Measurements from ENCODE around the gene CNPY1.

The CNPY1 gene

GRCh38 chr7:155558351-155558750 is 12.0 kb upstream of the CNPY1 start:
- DNase-seq, result no peak

- no peak for DNase-seq
These were observed 11.4 kb upstream of the CNPY1 start for GRCh38 chr7:155557778-155558177.

- DNase-seq, result no peak
These were observed 10.4 kb upstream of the CNPY1 start for GRCh38 chr7:155556763-155557162.

GRCh38 chr7:155555116-155555695 is 8.8 kb upstream of the CNPY1 start:
- no peak for DNase-seq

- no peak for DNase-seq
These were observed 7.5 kb upstream of the CNPY1 start for GRCh38 chr7:155553871-155554270.

DNA sequence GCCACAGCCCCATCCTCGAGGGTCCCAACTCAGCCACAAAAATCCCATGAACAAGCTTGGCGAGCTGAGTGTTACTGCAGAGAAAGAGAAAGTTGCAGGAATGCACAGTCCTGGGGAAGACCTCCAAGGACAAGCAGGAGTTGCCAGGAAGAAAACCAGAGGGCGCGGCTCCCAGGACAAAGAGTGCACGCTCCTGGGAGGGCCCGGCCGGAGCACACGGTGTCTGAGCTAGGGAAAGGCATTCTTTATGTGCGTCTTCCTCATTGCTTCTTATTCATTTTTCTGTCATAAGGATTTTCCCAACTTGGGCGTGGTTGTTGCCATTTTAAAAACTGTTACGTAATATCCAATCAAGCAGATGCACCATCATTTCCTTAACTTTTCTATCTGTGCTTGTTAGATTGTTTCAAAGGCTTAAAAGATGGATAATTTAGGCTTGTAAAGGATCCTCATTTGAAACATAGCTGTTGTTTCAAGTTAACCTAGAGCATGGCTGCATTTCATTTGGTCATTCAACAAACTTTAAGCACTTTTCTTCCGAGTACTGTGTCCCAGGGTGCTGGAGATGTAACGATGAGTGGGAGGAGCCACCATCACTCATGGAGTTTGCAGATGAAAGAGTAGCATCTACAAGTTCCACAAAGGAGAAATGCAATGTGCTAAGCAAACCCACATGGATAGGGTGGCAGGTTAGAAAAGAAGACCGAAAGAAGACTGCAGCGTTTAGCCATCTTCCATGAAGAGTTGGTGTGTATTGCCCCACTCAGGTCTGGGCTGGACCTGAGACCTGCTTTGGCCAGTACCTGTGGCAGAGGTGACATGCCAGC is 5.6 kb upstream of the CNPY1 start:
- no peak for DNase-seq

DNA sequence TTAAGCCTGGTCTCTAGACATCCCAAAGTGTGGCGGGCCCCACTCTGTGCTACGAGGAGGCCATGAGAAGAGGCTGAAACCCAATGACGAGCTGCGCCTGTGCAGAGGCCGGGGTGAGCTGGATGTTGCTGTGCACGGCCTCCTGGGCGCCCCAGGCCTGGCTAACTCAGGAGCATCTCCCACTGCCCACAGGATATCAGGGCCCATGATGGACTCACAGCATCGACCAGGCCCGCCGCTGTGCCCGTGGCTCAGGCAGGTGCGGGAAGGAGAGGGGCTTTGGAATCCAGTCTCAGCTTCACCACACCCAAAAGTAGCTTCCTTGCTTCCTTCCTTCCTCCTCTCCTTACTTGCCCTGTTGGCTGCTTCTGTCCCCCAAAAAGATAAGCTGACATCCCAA is 4.6 kb upstream of the CNPY1 start:
- no peak for DNase-seq

DNA sequence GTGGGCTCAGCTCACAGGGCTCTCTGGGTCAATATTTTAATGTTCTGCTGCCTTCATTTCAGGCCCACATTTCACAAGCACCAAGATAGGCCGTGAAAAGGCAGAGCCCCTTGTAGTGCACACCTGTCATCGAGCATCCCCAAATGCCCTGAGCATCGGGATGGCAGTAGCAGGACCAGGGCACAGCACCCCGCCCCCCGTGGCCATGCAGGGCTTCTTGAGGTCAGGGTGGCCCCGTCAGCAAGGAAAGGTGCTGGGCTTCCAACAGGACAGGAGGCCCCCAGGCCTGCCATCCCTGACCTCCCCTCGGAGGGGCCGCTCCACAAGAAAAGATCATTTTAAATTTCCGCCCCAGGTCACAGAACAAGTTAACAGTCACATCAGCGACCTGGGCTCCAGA is 2.9 kb upstream of the CNPY1 start:
- DNase-seq, result no peak

GRCh38 chr7:155547161-155547791 is 917 bp upstream of the CNPY1 start:
- DNase-seq, result no peak

- DNase-seq, result no peak
These were observed 1.0 kb downstream of the CNPY1 start for GRCh38 chr7:155545348-155545747.

GRCh38 chr7:155544485-155544884 is 1.9 kb downstream of the CNPY1 start:
- no peak for DNase-seq

DNA sequence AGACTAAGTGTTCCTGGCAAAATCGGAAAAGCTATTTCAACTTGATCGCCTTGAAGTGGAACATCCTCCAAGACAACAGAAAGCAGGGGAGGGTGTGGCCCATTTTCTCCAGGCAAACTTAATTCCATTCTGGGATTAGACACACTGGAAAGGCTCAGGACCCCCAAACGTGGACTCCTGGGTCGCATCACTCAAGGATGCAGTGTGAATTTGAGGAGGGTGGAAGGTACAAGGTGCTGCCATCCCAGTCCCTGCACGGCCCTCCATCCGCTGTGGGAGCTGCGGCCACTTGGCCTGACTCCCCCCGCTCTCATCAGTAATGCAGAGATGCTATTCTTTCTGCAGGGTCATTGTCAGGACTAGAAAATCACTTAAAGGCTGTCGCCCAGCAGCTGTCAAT is 2.4 kb downstream of the CNPY1 start:
- DNase-seq, result no peak

DNA sequence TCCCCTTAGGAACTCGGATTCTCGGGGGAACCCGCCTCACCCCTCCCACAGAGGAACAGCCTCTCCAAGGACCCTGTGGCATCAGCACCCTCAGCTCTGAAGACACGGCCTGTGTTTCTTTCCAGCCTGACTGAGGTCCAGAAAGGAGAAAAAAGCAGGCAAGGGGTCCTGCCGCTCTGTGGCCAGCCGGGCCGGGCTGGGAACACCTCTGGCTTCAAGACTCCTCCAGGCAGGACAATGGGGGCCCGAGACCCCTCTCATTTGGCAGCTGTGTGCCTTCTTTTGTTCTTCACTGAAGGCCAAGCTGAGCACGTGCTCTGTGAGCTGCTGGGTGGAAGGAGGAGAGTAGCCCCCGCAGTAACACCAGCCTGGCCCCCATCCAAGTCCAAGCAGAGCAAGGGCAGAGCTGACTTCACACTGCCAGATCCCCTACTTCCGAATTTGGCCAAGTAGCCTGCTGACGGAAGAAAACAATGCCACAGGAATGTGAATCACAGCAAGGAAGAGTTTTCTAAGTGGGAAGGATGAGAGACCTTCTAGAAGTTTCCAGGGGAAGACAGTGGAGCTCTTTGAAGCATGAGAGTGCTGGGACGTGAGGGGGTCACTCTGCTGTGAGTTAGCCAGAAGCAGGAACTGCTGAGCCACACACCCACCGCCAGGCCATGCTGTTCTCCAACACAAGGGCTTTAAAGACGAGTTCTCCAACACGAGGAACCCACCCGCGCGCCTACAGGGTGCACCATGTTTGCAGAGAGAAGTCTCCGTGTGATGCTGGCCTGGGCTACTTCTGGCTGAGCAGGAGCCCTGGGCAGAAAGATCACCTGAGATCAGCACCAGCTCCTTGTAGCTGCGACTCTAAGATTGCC is 3.1 kb downstream of the CNPY1 start:
- DNase-seq, result no peak

- DNase-seq, result no peak
These were observed 4.2 kb downstream of the CNPY1 start for GRCh38 chr7:155541986-155542675.

- no peak for DNase-seq
These were observed 5.8 kb downstream of the CNPY1 start for GRCh38 chr7:155540553-155540952.

DNA sequence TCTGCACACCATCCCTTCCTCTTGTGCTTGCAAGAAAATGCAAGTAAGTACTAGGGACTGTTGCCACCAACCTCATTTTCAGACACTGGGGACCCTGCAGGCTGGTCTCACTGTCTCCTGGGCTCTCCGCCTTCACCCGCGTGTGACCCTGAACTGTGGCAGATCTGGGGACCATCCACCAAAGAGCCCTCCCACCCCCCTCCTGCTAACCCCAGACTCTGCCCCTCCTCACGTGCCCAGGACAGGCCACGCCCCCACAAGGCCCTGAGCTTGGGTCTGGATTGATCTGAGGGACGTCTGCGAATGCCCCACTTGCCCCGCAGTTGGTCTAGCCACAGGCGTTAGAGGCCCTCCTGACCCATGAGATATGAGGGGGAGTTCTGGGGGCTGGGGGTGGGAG is 8.1 kb downstream of the CNPY1 start:
- DNase-seq, result no peak

DNA sequence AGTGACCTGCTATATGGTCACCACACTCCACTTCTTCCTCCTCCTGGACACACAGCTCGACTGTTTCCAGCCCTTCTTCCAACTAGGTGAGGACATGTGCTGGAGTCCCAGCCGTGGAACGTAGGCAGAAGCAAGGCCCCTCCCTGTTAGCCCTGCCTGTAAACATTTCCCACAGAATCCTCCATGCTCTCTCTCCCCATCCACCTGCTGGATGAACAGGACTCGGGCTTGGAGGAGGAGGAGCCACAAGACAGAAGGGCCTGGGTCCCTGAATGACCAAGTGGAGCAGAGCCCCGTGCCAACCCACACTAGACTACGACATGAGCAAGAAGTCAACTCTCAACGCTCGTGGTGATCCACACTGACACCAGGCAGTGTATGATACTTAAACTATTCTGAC is 9.9 kb downstream of the CNPY1 start:
- DNase-seq, result no peak

DNA sequence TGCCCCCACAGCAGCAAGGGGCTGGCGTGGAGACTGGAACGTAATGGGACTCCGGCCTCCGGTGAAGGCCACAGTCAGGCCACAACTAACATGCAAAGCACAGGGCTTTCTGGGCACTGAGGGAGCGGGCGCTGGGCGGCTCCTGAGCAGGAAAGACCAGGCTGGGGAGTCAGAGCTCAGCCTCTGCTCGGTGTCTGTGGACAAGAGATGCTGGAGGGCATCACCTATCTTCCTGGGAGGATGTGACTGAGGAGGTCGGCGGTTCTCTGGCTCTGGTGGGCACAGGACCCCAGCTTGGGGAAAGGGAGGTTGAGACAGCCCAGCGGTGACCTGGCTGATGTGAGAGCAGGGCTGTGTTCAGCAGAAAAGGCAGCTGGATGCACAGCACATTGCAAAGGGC is 11.7 kb downstream of the CNPY1 start:
- no peak for DNase-seq

GRCh38 chr7:155533827-155534690 is 12.3 kb downstream of the CNPY1 start:
- no peak for DNase-seq

- no peak for DNase-seq
These were observed 13.1 kb downstream of the CNPY1 start for GRCh38 chr7:155533120-155533826.

DNA sequence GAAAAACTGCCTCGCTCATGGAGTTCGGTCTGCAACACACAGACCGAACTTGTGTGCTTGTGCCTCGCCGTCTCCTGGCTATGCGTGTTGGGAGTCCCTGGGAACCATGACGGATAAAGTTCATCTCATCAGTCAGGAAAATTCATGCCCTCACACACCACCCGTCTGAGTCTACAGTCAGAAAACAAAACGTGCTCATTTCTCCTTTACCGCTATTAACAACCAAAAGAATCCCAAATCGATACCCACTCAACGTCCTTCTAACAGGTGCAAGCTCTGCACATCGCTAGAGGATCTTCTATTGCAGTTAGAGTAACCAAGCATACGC is 13.6 kb downstream of the CNPY1 start:
- no peak for DNase-seq
